ENCODE data around the gene PIGL. TPM values are rescaled to one million over a fixed set of nuclear protein-coding genes. Genes with fewer than 3 reads are reported as not detected.

PIGL gene
- total RNA-seq, 1 experiment from 2014 or later: 44.1 TPM

DNA sequence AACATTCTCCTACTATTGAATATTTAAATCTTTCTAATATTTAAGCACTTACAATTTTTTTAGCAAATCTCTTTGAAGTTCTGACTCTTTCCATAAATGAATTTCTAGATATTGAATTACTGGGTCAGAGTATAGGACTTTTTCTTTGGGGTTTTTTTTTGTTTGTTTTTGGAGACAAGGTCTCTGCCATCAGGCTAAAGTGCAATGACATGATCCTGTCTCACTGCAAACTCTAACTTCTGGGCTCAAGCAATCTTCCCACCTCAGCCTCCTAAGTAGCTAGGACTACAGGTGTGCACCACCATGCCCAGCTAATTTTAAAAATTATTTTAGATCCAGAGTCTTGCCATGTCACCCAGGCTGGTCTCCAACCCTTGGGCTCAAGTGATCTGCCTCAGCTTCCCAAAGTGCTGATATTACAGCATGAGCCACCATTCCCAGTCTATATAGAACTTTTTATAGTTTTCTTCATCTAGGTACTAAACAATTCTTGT, 24.9 kb downstream of the PIGL start:
- ChIA-PET CTCF (no interaction called here), POLR2A (no interaction called here)
- Mint-ChIP-seq H3K4me1 (peaks cover 12% of the 10 kb centered on the region), H3K9me3 (0 out of 2 replicates have a peak, but pooled peaks cover 1% of the 10 kb centered on the region), H3K27me3 (ENCODE audit: low read depth) (no peaks in the 10 kb centered on the region), H3K36me3 (peaks cover 2% of the 10 kb centered on the region), H3K4me3 (no peak overlapping the region), H3K27ac (no peak overlapping the region)
- DNase-seq (ENCODE audit: low spot score): no peak
- TF ChIP-seq, protein P1, sequence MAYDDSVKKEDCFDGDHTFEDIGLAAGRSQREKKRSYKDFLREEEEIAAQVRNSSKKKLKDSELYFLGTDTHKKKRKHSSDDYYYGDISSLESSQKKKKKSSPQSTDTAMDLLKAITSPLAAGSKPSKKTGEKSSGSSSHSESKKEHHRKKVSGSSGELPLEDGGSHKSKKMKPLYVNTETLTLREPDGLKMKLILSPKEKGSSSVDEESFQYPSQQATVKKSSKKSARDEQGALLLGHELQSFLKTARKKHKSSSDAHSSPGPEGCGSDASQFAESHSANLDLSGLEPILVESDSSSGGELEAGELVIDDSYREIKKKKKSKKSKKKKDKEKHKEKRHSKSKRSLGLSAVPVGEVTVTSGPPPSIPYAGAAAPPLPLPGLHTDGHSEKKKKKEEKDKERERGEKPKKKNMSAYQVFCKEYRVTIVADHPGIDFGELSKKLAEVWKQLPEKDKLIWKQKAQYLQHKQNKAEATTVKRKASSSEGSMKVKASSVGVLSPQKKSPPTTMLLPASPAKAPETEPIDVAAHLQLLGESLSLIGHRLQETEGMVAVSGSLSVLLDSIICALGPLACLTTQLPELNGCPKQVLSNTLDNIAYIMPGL (CRISPR knock-in tag; IDR thresholded peaks at IDR 0.05): no peak
- TF ChIP-seq, protein P2, sequence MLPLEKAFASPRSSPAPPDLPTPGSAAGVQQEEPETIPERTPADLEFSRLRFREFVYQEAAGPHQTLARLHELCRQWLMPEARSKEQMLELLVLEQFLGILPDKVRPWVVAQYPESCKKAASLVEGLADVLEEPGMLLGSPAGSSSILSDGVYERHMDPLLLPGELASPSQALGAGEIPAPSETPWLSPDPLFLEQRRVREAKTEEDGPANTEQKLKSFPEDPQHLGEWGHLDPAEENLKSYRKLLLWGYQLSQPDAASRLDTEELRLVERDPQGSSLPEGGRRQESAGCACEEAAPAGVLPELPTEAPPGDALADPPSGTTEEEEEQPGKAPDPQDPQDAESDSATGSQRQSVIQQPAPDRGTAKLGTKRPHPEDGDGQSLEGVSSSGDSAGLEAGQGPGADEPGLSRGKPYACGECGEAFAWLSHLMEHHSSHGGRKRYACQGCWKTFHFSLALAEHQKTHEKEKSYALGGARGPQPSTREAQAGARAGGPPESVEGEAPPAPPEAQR (CRISPR knock-in tag; IDR thresholded peaks at IDR 0.05): no peak
- TF ChIP-seq, protein P3, sequence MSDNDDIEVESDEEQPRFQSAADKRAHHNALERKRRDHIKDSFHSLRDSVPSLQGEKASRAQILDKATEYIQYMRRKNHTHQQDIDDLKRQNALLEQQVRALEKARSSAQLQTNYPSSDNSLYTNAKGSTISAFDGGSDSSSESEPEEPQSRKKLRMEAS (CRISPR knock-in tag; IDR thresholded peaks at IDR 0.05): no peak
- TF ChIP-seq ZNF317 (CRISPR knock-in tag; IDR thresholded peaks at IDR 0.05; ENCODE audit: borderline replicate concordance, low read depth) (no peak), GTF2I (CRISPR knock-in tag; conservative IDR thresholded peaks at IDR 0.05) (no peak), MXD4 (CRISPR knock-in tag; IDR thresholded peaks at IDR 0.05; ENCODE audit: borderline replicate concordance) (no peak), OVOL2 (CRISPR knock-in tag; IDR thresholded peaks at IDR 0.05; ENCODE audit: borderline replicate concordance) (no peak), GRHL2 (CRISPR knock-in tag; IDR thresholded peaks at IDR 0.05; ENCODE audit: insufficient replicate concordance, severe bottlenecking) (no peak), ESRRA (CRISPR knock-in tag; IDR thresholded peaks at IDR 0.05; ENCODE audit: borderline replicate concordance) (no peak), HMGA2 (CRISPR knock-in tag; IDR thresholded peaks at IDR 0.05) (no peak), ELF4 (CRISPR knock-in tag; IDR thresholded peaks at IDR 0.05; ENCODE audit: low read depth) (no peak)
- TF ChIP-seq, protein P4, sequence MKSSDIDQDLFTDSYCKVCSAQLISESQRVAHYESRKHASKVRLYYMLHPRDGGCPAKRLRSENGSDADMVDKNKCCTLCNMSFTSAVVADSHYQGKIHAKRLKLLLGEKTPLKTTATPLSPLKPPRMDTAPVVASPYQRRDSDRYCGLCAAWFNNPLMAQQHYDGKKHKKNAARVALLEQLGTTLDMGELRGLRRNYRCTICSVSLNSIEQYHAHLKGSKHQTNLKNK (CRISPR knock-in tag; IDR thresholded peaks at IDR 0.05): no peak
- TF ChIP-seq, protein P5, sequence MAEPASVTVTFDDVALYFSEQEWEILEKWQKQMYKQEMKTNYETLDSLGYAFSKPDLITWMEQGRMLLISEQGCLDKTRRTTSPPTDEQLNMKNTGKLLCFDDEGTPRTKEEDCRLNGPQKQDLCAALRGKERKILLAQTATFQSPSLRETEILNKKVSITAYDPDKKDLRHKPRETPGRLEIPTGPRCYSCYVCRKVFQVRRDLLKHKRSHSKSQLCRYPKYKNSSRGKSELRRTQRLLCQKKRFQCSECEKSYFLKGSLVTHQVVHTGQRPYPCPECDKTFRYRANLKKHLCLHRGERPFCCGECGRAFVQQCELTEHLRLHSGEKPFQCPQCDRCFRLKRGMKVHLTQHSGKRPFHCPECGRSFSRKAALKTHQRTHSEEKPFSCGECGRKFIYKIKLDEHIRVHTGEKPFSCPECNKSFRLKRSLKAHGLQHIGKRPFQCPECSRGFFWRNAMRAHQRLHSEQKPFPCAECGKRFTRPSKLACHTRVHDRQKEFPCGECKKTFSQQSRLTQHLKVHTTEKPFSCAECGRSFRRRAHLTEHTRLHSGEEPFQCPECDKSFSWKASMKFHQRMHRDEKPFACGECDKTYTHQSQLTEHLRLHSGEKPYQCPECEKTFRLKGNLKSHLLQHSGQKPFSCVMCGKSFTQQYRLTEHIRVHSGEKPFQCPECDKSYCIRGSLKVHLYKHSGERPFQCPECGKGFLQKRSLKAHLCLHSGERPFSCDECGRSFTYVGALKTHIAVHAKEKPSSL (CRISPR knock-in tag; conservative IDR thresholded peaks at IDR 0.05): no peak
- ATAC-seq: no peak

- ATAC-seq (no peak), DNase-seq (ENCODE audit: low spot score) (no peak)
- Mint-ChIP-seq H3K27me3 (ENCODE audit: low read depth) (no peaks in the 10 kb centered on the region), H3K4me3 (no peak overlapping the region), H3K27ac (peak overlapping the region; percentile 79), H3K4me1 (peaks cover 12% of the 10 kb centered on the region), H3K36me3 (peaks cover 4% of the 10 kb centered on the region), H3K9me3 (0 out of 2 replicates have a peak, but pooled peaks cover 3% of the 10 kb centered on the region)
- CTCF ChIA-PET: interaction anchor here (1.9 kb wide), 1 partner anchor 43 kb away, joined by 5 read pairs; no protein-coding TSS in a partner anchor
- POLR2A ChIA-PET: no interaction called here
- TF ChIP-seq CREM (CRISPR knock-in tag; IDR thresholded peaks at IDR 0.05) (no peak), ARID4B (CRISPR knock-in tag; IDR thresholded peaks at IDR 0.05; ENCODE audit: borderline replicate concordance) (no peak), HMGA2 (CRISPR knock-in tag; IDR thresholded peaks at IDR 0.05) (no peak), ATF2 (CRISPR knock-in tag; IDR thresholded peaks at IDR 0.05; ENCODE audit: borderline replicate concordance, low read depth) (no peak)
- TF ChIP-seq, protein P6, sequence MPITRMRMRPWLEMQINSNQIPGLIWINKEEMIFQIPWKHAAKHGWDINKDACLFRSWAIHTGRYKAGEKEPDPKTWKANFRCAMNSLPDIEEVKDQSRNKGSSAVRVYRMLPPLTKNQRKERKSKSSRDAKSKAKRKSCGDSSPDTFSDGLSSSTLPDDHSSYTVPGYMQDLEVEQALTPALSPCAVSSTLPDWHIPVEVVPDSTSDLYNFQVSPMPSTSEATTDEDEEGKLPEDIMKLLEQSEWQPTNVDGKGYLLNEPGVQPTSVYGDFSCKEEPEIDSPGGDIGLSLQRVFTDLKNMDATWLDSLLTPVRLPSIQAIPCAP (CRISPR knock-in tag; IDR thresholded peaks at IDR 0.05): no peak
- TF ChIP-seq, protein P1 (CRISPR knock-in tag; IDR thresholded peaks at IDR 0.05): no peak
- TF ChIP-seq, protein P4 (CRISPR knock-in tag; IDR thresholded peaks at IDR 0.05): no peak
Observed at GRCh38 chr17:16243385-16243784, 26.4 kb downstream of the PIGL start.

All from WTC11 (cell line).